Activated naive CD4-positive, alpha-beta T cell treated with anti-CD3 and anti-CD28 coated beads, Interleukin-2, amount 50 U/mL, for 72 hours (primary cell): ENCODE data around the gene GSTA3. TPM values are rescaled to one million over a fixed set of nuclear protein-coding genes. Genes with fewer than 3 reads are reported as not detected.

Source experiments
- total RNA-seq, 2 donors: library from RNA; stranded (reverse); gene quantifications; one replicate each; pipeline ENCODE4 v1.2.3, GENCODE V29; 2022

Gene GSTA3
- total RNA-seq, 2 donors from 2014 or later: not detected

Other genes with a start within 250 kb of the GSTA3 start
- 10 to 100 TPM; 12.1 to 18.1 TPM for gene TMEM14A, start 238.6 kb downstream of the GSTA3 start, total RNA-seq
- not detected for gene GSTA2, start 146.2 kb downstream of the GSTA3 start, total RNA-seq
- not detected for gene GSTA1, start 105.9 kb downstream of the GSTA3 start, total RNA-seq
- gene GSTA5, start 68.9 kb downstream of the GSTA3 start, total RNA-seq: not detected
- 1 to 10 TPM; 3.0 to 7.9 TPM for gene GSTA4, start 85.6 kb upstream of the GSTA3 start, total RNA-seq
- 1 to 10 TPM; 2.6 to 6.8 TPM for gene CILK1, start 152.1 kb upstream of the GSTA3 start, total RNA-seq
- gene FBXO9, start 155.7 kb upstream of the GSTA3 start, total RNA-seq: 10 to 100 TPM; 33.3 to 55.5 TPM
- under 1 TPM in 1 of 2 donors, not detected in 1; 0.07 TPM for gene GCM1, start 239.1 kb upstream of the GSTA3 start, total RNA-seq